Bronchial epithelial cell (primary cell): ENCODE results near the gene TMX4. TPM values are rescaled to one million over a fixed set of nuclear protein-coding genes. Genes with fewer than 3 reads are reported as not detected.

Source experiments
- DNase-seq: peaks from one replicate; pipeline ENCODE4 v3.0.0-alpha.2; 2010; ENCODE audit warnings: low read depth
- FAIRE-seq: peaks from 2 replicates; lab custom pipeline; 2011; peaks lifted over from hg19 to GRCh38; lab: Jason Lieb, UNC
- H3K27me3 ChIP-seq: 2 replicates; pipeline ENCODE4 v1.5.1; 2011; ENCODE audit warnings: low read length; ENCODE audit not compliant: control insufficient read depth, insufficient read depth
- H3K36me3 ChIP-seq: 2 replicates; pipeline ENCODE4 v1.5.1; 2011; ENCODE audit warnings: low read length; ENCODE audit not compliant: control insufficient read depth, insufficient read depth
- H3K4me3 ChIP-seq: 2 replicates; pipeline ENCODE4 v1.5.1; 2011; ENCODE audit warnings: mild to moderate bottlenecking, low read depth, low read length, control low read depth
- CTCF ChIP-seq: IDR thresholded peaks from 2 replicates; pipeline ENCODE4 v1.5.1; 2011; ENCODE audit warnings: mild to moderate bottlenecking, moderate library complexity, low read length, control low read depth, inconsistent platforms; ENCODE audit not compliant: insufficient read depth, severe bottlenecking
- total RNA-seq: library from RNA; depleted of rRNA; stranded (reverse); fragments of >200 nt; gene quantifications from 2 replicates; pipeline ENCODE4 v1.2.1, GENCODE V29; 2014

TMX4 gene
- total RNA-seq, 1 donor from 2014 or later: 11.6 TPM

DNA sequence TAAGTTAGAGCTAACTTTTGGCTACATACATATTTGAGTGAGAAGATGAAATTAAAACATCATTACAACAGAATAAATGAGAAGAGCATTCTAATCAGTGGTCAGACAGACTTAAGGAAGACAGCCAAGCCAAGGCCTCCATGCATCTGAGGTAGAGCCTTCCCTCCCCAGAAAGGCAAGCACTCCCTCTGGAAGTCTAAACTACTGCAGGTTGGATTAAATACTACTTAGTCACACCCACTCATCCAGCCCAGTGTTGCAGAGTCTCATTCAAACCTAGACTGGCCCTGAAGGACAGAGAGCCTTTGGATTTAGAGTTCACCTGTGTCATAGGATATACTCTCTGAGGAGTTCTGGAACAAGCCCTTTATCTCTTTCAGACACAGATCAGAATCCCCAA, 29.2 kb downstream of the TMX4 start:
- no peak for TF ChIP-seq CTCF
- DNase-seq (no peak), FAIRE-seq (no peak)
- Histone ChIP-seq H3K27me3 (no peaks in the 10 kb centered on the region), H3K4me3 (no peak overlapping the region), H3K36me3 (no peaks in the 10 kb centered on the region)

DNA sequence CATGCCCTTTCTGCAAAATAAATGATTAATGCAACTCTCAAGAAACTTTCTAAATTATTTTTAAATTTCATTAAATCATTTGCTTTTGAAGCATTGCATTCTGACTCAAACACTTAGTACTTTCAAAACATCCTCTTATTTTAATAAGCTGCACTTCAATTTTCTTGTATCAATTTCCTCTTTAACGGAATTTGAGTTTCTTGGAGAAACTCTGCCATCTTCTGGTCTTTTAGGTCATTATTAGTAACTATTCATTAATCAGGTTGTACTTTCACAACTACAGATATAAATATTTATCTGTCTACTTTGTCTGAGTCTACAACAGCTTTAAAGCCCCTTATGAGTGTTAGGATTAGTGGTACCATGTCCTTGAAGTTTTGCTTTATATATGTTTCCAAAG, 30.2 kb downstream of the TMX4 start:
- Histone ChIP-seq H3K4me3 (no peak overlapping the region), H3K27me3 (no peaks in the 10 kb centered on the region), H3K36me3 (no peaks in the 10 kb centered on the region)
- TF ChIP-seq CTCF: no peak
- DNase-seq: no peak
- FAIRE-seq: no peak

DNA sequence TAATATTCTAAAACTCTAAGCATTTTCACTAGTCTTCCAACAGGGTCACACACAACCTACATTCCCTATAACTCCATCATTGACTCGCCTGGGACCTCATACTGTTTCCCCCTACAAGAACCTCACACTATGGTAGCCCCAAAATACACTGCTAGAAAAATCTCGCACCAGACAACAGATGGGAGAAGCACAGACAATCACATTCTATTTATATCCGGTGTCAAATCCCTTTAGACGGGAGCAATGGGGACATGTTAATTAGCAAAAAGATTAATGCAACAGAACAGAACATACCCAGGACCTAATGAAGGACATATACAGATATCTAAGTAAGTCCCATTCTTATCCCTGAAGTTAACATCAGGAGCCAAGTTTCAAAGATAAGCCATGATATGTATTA, 33.6 kb downstream of the TMX4 start:
- Histone ChIP-seq H3K36me3 (no peaks in the 10 kb centered on the region), H3K27me3 (no peaks in the 10 kb centered on the region), H3K4me3 (no peak overlapping the region)
- FAIRE-seq: no peak
- DNase-seq: no peak
- no peak for TF ChIP-seq CTCF

- Histone ChIP-seq H3K27me3 (no peaks in the 10 kb centered on the region), H3K36me3 (no peaks in the 10 kb centered on the region), H3K4me3 (no peak overlapping the region)
- FAIRE-seq (no peak), DNase-seq (no peak)
- TF ChIP-seq CTCF: no peak
These were observed 35.4 kb downstream of the TMX4 start for GRCh38 chr20:7984192-7984591.

GRCh38 chr20:7981374-7981773, 38.2 kb downstream of the TMX4 start:
- no peaks in the 10 kb centered on the region for H3K27me3 ChIP-seq
- FAIRE-seq (no peak), DNase-seq (no peak)
- no peak for TF ChIP-seq CTCF
- no peaks in the 10 kb centered on the region for H3K36me3 ChIP-seq
- no peak overlapping the region for H3K4me3 ChIP-seq

GRCh38 chr20:7980332-7981046, 39.1 kb downstream of the TMX4 start:
- FAIRE-seq: no peak
- peak; percentile 37 for DNase-seq
- Histone ChIP-seq H3K27me3 (no peaks in the 10 kb centered on the region), H3K36me3 (no peaks in the 10 kb centered on the region), H3K4me3 (no peak overlapping the region)
- peak; percentile 43 for TF ChIP-seq CTCF
